CD4-positive, alpha-beta T cell treated with Interleukin-15 for 1 hour (primary cell): ENCODE data around the gene FHIT.
"Not testable (repeated sequence)": the region's sequence is repeated elsewhere in the genome, so short reads cannot be mapped to it uniquely, and the experiment has no call there.

Experiments
- DNase-seq: peaks from one replicate; pipeline ENCODE4 v3.0.0-alpha.2; 2020

Gene FHIT

DNA sequence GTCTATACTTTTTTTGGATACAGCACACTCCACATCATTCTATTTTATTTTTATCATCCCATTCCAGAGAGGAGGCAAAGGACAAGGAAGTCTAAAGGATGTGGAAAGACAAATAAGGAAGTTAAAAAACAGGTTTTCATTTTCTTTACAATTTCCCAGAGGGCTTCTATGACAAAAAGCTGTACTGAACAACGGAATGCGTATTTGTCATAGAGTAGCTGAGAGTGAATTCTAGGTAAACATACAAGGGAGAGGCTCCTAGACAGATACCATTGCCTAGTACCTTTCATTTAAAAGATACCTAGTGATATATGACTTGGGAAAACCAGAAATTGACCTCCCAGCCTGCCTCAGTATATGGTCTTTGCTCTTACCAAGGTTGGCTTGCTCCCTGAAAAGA lies 341.7 kb downstream of the FHIT start:
- DNase-seq, result no peak

DNA sequence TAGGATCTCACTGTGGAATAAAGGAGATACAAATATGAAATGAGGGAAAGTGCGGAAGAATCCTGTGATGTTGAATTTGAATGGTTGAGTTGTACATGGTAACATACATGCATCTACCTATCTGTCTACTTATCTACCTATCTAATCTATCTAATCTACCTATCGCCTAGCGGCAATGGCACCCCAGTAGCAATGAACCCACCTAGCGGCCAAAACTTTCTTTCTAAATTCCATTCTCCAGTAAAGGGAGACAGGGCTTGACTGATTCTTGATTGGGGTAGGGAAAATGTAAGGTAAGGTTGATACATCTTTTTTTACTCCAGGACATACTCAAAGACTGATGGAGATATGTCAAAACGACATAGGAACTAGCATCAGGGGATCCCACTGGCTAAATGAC lies 345.0 kb downstream of the FHIT start:
- no peak for DNase-seq

GRCh38 chr3:60898321-60898720 lies 352.9 kb downstream of the FHIT start:
- DNase-seq, result no peak

- no peak for DNase-seq
Measured at GRCh38 chr3:60893946-60894345, 357.3 kb downstream of the FHIT start.

GRCh38 chr3:60890226-60890625 lies 361.0 kb downstream of the FHIT start:
- DNase-seq, result no peak

DNA sequence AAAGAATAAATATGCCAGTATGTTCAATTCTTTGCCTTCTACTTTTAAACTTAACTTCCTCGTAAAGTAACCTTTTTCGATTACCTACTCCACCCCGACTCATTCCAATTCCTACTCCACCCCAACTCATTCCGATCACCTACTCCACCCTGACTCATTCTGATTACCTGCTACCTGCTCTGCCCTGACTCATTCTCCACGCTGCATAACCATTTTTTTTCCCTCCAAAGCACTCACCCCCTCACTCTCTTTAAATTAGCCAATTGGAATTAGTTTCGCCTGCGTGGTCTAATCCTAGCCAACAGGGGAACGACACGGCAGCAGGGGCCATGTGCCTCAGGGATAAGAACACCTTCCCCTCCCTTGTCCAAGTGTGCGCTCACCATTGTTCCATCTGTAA lies 362.3 kb downstream of the FHIT start:
- DNase-seq, result not testable (repeated sequence)

DNA sequence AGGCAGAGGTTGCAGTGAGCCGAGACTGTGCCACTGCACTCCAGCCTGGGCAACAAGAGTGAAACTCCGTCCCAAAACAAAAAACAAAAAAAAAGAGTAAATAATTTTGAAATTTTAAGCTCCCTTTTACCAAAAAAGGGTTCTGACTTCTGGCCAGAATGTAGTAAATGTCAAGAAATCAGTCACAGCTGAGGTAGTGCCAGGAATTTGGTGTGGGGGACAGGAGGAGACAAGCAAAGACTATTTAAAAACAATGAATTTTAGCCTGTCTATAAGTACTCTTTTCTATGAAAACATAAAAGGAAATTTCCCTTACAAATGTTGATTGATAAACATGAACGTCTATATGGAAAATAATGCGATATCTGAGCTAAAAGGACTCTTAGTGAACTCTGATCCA lies 363.7 kb downstream of the FHIT start:
- DNase-seq, result no peak

DNA sequence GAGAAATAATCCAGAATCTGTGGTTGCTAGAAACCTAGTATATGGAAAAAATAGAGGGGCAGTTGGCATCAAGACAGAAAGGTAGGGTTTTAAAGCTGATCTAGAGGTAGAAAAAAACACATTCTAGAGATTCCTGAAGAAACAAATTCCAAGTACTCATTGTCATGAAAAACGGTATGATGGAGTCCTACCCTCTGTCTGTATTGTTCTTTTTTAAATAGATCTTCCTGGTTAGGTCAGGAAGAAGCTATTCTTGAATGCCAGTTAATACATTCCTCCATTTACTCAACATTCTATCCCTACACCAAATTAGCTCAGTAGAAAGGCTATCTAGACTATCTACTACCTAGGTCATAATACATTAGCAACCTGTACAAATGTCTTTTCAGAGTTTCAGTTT lies 364.7 kb downstream of the FHIT start:
- DNase-seq, result no peak

DNA sequence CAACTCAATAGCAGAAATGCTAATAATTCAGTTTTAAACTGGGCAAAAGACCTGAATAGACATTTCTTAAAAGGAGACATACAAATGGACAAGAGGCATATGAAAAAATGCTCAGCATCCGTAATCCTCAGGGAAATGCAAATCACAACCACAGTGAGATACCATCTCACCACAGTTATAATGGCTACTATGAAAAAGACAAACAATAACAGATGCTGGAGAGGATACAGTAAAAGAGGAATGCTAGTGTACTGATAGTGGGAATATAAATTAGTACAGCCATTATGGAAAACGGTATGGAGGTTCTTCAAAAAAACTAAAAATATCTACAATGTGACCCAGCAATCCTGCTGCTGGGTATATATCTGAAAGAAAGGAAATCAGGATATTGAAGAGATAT lies 367.2 kb downstream of the FHIT start:
- DNase-seq, result no peak

DNA sequence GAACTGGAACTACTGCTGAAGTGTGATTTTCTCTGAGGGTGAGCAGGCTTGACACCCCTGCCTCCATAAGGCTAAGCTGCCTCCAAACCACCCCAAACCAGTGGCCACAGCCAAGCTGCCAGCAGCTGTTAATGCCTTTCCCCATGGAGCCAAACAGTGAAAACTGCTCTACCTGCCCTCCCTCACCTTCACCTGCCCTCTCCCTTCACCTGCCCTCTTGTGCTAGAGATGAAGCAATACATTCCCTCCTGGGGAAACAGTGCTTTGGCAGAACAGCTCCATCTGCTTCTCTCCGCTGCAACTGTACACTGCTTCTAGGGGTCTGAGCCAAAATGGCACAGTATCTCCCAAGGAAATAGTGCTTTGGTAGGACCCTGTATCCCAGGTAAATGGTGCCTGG lies 374.1 kb downstream of the FHIT start:
- no peak for DNase-seq

DNA sequence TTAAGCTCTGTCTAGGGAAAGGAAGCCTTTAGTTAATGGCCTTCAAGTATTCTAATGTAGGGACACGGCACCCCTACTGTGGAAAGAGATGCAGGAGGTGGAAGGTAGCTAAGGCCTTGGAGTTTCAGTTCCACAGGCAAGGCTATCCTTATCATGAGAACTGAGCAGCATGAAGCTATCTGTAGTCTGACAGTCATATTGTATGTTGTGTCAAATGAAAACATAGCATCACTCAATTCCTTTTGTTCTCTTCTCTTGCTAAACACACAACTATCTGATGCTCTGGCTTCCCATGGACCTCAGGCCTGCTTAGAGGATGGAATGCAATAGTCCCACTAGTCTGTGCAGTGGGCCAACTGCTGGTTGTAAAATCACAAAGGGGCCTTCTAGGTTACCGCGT lies 380.9 kb downstream of the FHIT start:
- DNase-seq, result no peak

- no peak for DNase-seq
Measured at GRCh38 chr3:60867200-60867599, 384.1 kb downstream of the FHIT start.

DNA sequence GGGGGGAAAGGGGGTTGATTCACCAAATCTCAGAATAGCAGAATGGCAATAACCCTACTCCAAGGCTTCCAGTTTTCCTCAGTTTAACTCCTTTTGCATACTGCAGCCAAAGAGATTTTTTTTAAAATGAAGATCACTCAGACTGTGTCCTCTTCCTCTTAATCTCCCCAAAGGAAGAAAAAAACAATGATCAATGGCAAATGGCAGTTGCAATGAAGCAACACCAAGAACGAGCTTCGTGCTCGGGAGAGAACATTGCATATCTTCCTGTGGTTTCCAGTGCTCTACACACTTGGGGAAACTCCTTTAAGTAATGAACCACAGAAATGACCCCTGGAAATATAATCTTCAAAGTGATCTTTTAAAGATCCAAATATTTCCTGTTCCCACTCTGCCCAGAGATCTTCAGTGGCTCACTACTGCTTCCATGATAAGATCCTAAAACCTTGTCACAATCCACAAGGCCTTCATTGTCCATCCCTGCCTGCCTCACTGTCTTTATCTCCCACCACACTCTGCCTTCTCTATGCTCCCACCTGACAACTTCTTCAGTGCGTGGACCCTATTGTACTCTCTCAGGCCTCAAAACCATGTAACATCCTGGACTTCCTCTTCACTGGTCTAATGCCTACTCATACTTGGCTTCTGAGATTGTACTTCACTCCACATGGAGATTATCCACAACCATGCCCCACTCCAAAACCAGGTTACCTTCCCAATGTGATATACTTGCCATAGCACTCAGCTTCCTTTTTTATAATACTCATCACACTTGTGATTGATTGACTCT lies 394.8 kb downstream of the FHIT start:
- no peak for DNase-seq

- DNase-seq, result no peak
Measured at GRCh38 chr3:60855250-60855649, 396.0 kb downstream of the FHIT start.

- DNase-seq, result no peak
Measured at GRCh38 chr3:60854791-60855190, 396.5 kb downstream of the FHIT start.

DNA sequence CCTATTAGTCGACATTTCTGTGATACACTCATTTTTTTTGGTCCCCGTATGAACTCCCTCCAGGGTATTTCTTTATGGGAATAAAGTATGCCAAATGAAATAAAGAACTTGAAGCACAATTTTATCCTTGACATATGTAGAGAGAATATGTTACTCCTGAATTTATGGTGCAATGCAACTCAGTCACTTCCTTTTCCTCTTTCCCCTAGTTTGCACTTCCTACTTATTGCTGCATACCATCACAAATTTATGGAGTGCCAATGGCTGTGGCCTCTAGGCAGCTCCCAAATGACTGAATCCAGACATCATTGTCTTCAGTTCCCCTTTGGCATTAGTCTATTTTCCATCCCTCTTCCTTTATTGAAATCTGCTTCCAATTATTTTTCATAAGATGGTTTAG lies 403.5 kb downstream of the FHIT start:
- DNase-seq, result no peak

DNA sequence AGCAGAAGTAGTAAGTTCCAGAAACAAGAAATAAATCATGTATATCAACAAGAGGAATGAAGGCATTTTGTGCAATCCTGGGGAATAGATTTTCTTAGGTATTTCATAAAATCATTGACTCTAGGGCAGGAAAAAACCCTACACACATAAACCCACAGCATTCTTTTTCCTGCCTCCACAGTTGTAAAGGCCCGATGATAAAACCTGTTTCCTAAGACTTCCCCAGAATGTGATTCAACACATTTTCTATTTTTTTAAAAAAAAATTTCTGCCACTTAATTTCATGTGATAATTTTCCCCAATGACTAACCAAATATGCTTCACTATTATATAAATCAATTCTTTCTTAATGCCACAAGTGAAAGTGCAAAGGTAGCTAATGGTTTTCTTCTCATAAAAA lies 407.0 kb downstream of the FHIT start:
- DNase-seq, result no peak

DNA sequence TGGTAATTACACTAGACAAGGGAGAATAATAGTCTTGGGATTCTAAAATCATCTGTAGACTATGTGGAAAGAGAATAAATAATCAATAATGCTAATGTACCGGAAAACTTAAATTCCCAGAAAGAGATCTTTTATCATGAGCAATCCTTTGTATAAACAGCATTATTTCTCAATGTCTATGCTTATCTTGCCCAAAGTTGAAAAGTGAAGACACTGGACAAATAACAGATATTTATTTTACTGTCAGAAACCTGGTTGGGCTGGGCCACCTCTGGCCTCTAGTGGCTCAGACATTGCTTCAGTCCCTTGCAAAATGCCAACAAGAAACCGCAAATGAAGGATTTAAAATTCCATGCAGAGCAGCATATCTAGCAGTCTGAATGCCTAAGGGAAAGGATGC lies 409.9 kb downstream of the FHIT start:
- DNase-seq, result no peak

DNA sequence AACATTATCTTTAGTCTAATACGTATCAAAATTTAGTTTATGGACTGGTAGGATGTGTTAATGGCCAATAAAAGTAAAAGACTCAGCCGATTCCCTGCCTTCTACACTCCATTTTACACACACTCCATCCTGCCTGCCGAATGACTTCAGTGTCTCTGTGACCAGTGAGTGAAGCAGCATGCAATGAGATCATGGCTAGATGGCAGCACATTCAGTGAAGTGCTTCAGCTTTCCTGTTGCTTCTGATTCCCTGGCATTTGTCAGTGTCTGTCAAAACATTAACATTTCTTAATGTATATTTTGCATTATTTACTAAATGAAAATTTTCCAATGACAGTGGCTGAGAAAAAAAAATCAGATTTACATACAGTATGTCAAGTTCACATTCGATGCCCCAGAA lies 412.0 kb downstream of the FHIT start:
- DNase-seq, result no peak

- DNase-seq, result no peak
Measured at GRCh38 chr3:60835796-60836195, 415.5 kb downstream of the FHIT start.

DNA sequence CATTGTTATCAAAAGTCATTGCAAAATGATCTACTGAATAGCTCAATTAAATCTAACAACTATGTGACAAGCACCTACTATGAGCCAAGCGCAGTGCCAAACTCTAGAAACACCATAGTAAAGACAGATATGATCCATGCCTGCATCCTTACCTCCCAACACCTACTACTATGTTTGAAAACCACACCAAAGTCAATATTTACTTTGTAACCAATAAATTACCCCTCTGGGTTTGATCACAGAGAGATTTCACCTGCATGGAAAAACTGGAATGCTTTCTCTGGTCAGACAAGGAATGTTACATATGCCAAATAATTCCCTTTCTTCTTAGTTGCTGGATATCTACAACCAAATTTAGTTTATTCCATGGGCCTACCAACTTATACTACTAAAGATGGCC lies 422.2 kb downstream of the FHIT start:
- no peak for DNase-seq

- no peak for DNase-seq
Measured at GRCh38 chr3:60827666-60828065, 423.6 kb downstream of the FHIT start.

DNA sequence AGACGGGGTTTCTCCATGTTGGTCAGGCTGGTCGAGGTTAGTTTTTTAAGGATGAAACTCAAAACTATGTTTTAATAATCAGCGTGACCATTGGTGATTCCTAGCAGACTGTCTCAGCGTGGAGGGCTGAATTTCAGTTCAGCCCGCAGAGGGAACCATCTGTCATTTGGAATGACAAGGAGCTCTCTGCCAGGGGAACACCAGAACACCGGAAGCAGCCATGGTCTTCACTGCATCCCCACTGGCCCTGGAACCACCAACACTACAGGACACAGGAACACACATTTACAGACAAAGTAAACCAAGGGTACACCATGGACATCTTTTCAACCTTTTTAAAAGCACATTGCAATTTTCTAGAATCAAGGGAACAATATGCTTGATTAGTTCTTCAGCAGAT lies 424.7 kb downstream of the FHIT start:
- DNase-seq, result no peak

DNA sequence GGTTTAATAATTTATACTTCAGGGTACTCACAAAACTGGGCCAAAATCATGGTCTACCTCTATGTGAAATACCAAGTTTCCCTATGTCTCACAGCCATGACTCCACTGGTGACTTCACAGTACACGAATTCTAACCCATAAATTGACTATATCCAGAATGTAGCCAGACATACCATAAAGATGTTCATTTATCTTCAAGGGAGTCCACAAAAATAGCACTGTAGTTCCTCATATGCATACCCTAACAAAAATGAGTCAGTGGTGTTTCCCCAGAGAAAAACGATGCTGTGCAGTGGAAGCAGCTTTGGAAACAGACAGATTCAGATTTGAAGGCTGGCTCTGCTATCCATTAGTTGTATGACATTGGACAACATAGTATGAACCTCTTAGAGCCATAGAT lies 438.8 kb downstream of the FHIT start:
- no peak for DNase-seq

DNA sequence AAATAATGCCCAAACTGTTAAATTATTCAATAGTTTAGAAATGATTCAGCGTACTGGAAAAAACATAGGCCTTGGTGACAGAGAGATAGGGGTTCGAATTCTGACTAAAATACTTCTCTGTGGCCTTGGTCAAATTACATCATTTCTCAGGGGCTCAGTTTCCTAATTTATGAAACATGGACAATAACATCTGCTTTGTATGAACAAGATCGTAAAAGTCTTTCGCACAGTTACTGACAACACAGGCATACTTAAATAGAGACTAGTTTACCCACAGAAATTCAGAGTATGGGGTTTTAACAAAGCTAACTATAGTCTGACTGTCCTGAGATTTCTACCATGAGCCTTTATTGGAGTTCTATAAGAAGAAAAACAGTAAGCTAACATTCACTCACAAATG lies 440.4 kb downstream of the FHIT start:
- no peak for DNase-seq
